Mucosa of descending colon (tissue), 3 donors: ENCODE results near the gene CACNA1D. TPM values are rescaled to one million over a fixed set of nuclear protein-coding genes. Genes with fewer than 3 reads are reported as not detected.

Experiments used
- ATAC-seq: fragments of 200-7000 bp; cut with Tn5 transposase; one replicate; pipeline ENCODE4 v1.9.1; 2020; ENCODE audit warnings: mild to moderate bottlenecking, moderate library complexity
- DNase-seq, 3 donors: peaks; one replicate each; pipeline ENCODE4 v3.0.0-alpha.2; 2020
- H3K36me3 ChIP-seq: fragments of 200-600 bp; one replicate; pipeline ENCODE4 v1.8.0; 2021; ENCODE audit warnings: low read depth, mild to moderate bottlenecking
- H3K4me1 ChIP-seq: fragments of 200-600 bp; one replicate; pipeline ENCODE4 v1.8.0; 2021; ENCODE audit warnings: low read depth, mild to moderate bottlenecking
- H3K4me3 ChIP-seq: fragments of 200-600 bp; one replicate; pipeline ENCODE4 v1.8.0; 2021; ENCODE audit warnings: mild to moderate bottlenecking
- H3K9me3 ChIP-seq: fragments of 200-600 bp; one replicate; pipeline ENCODE4 v1.8.0; 2021; ENCODE audit warnings: mild to moderate bottlenecking
- CTCF ChIP-seq: fragments of 200-600 bp; IDR thresholded peaks from one replicate; pipeline ENCODE4 v1.8.0; 2022; ENCODE audit warnings: antibody characterized with exemption, mild to moderate bottlenecking
- intact Hi-C, 2 donors: fragments of 100-400 bp; cut with DNase I in 1 of 2; cut with micrococcal nuclease in 1 of 2; formaldehyde crosslinking; loops; one replicate each; pipeline versions ENCODE4 v1.11.0 to v1.11.1; 2022; cut with DNase I, micrococcal nuclease
- total RNA-seq, 3 donors: library from RNA; stranded (reverse); fragmentation: NEBNext Ultra II Directional in 2 of 3; extraction: Animal tissue kit (Norgen Biotek cat#: 25700) in 2 of 3; gene quantifications; one replicate each; pipeline versions ENCODE4 v1.2.1 to v1.2.4, GENCODE V29; 2021 to 2023
- donor health status: DM: no; HTN: no; CAD: no; lungs with moderate emphysema.
- donor health status: DM: no; HTN: no; CAD: no.
- donor health status: DM: no; HTN: yes; CAD: no.

CACNA1D gene
- total RNA-seq, 3 donors from 2014 or later, result 13.8 to 38.1 (median 22.2) TPM

- TF ChIP-seq CTCF, result no peak
- Histone ChIP-seq H3K4me3 (no peak overlapping the region), H3K9me3 (no peaks in the 10 kb centered on the region), H3K36me3 (no peaks in the 10 kb centered on the region), H3K4me1 (peaks cover 14% of the 10 kb centered on the region)
- ATAC-seq, result peak; percentile 17
- intact Hi-C loops, result no loop called here
- peak in 2 of 3 donors; percentile 40 to 47 for DNase-seq
These were observed 123.6 kb downstream of the CACNA1D start for GRCh38 chr3:53617893-53618523.

GRCh38 chr3:53618524-53618906 lies 124.1 kb downstream of the CACNA1D start:
- no peaks in the 10 kb centered on the region for H3K9me3 ChIP-seq
- no peaks in the 10 kb centered on the region for H3K36me3 ChIP-seq
- intact Hi-C loops, result no loop called here
- no peak for TF ChIP-seq CTCF
- peak; percentile 44 for ATAC-seq
- peaks cover 14% of the 10 kb centered on the region for H3K4me1 ChIP-seq
- peak in 1 of 3 donors; percentile 19 for DNase-seq
- no peak overlapping the region for H3K4me3 ChIP-seq

- Histone ChIP-seq H3K9me3 (no peaks in the 10 kb centered on the region), H3K36me3 (no peaks in the 10 kb centered on the region), H3K4me1 (peaks cover 14% of the 10 kb centered on the region), H3K4me3 (no peak overlapping the region)
- DNase-seq (peak in 2 of 3 donors; percentile 59 to 70), ATAC-seq (peak; percentile 91)
- no peak for TF ChIP-seq CTCF
- intact Hi-C loops, result no loop called here
These were observed 124.5 kb downstream of the CACNA1D start for GRCh38 chr3:53618936-53619335.

GRCh38 chr3:53624061-53624857 lies 129.8 kb downstream of the CACNA1D start:
- H3K4me3 ChIP-seq, result no peak overlapping the region
- ATAC-seq (no peak), DNase-seq (no peak)
- no peak for TF ChIP-seq CTCF
- H3K36me3 ChIP-seq, result no peaks in the 10 kb centered on the region
- intact Hi-C loops, result no loop called here
- no peaks in the 10 kb centered on the region for H3K9me3 ChIP-seq
- no peaks in the 10 kb centered on the region for H3K4me1 ChIP-seq

GRCh38 chr3:53626876-53627275 lies 132.5 kb downstream of the CACNA1D start:
- TF ChIP-seq CTCF, result no peak
- Histone ChIP-seq H3K36me3 (no peaks in the 10 kb centered on the region), H3K4me3 (no peak overlapping the region), H3K4me1 (peaks cover 4% of the 10 kb centered on the region), H3K9me3 (no peaks in the 10 kb centered on the region)
- no peak for ATAC-seq
- no peak for DNase-seq
- intact Hi-C loops, result no loop called here
